IMR-90 (cell line): ENCODE measurements around the gene FLOT2.

Experiments
- BHLHE40 ChIP-seq: fragments of 150-350 bp; IDR thresholded peaks from 2 replicates; pipeline ENCODE4 v1.6.1; 2016; ENCODE audit warnings: mild to moderate bottlenecking, low read depth, low read length
- CEBPB ChIP-seq: IDR thresholded peaks from 2 replicates; pipeline ENCODE4 v1.6.1; 2012; ENCODE audit warnings: low read depth, low read length, improper control_type of control experiment
- CHD1 ChIP-seq: IDR thresholded peaks from 2 replicates; pipeline ENCODE4 v1.6.1; 2012; ENCODE audit warnings: low read depth, low read length, improper control_type of control experiment
- CTCF ChIP-seq: conservative IDR thresholded peaks from 2 replicates; pipeline ENCODE4 v1.5.1; 2012; ENCODE audit warnings: mild to moderate bottlenecking, low read depth, low read length, improper control_type of control experiment
- ELK1 ChIP-seq: fragments of 150-350 bp; IDR thresholded peaks from 2 replicates; pipeline ENCODE4 v1.6.1; 2016; ENCODE audit warnings: low read depth, mild to moderate bottlenecking, low read length, moderate library complexity, borderline replicate concordance
- FOS ChIP-seq: fragments of 150-350 bp; IDR thresholded peaks from 2 replicates; pipeline ENCODE4 v1.6.1; 2016; ENCODE audit warnings: low read depth, low read length
- MAZ ChIP-seq: IDR thresholded peaks from 2 replicates; pipeline ENCODE4 v1.6.1; 2012; ENCODE audit warnings: low read depth, mild to moderate bottlenecking, low read length, improper control_type of control experiment, moderate library complexity, borderline replicate concordance
- POLR2A ChIP-seq: IDR thresholded peaks from 2 replicates; pipeline ENCODE4 v1.6.1; 2012; ENCODE audit warnings: mild to moderate bottlenecking, low read depth, low read length
- RAD21 ChIP-seq: IDR thresholded peaks from 2 replicates; pipeline ENCODE4 v1.6.1; 2012; ENCODE audit warnings: low read length, improper control_type of control experiment
- RCOR1 ChIP-seq: IDR thresholded peaks from 2 replicates; pipeline ENCODE4 v1.6.1; 2012; ENCODE audit warnings: mild to moderate bottlenecking, low read length, improper control_type of control experiment; ENCODE audit not compliant: insufficient replicate concordance
- USF2 ChIP-seq: fragments of 150-350 bp; IDR thresholded peaks from 2 replicates; pipeline ENCODE4 v1.6.1; 2017; ENCODE audit warnings: mild to moderate bottlenecking, antibody characterized with exemption, low read length, low read depth

- TF ChIP-seq CTCF (no peak), RAD21 (no peak), USF2 (no peak), BHLHE40 (no peak), POLR2A (no peak), ELK1 (no peak), RCOR1 (no peak), FOS (no peak), MAZ (no peak), CEBPB (no peak), CHD1 (no peak)
These were observed 47.6 kb upstream of the FLOT2 start for GRCh38 chr17:28944862-28945741.
